ENCODE measurements around the gene A1CF.

GRCh38 chr10:50857579-50857978 lies 27.8 kb downstream of the A1CF start:
- TF ChIP-seq EZH2 (IDR thresholded peaks at IDR 0.05; ENCODE audit: insufficient read depth, low read length): no peak
- TF ChIP-seq, protein P1, sequence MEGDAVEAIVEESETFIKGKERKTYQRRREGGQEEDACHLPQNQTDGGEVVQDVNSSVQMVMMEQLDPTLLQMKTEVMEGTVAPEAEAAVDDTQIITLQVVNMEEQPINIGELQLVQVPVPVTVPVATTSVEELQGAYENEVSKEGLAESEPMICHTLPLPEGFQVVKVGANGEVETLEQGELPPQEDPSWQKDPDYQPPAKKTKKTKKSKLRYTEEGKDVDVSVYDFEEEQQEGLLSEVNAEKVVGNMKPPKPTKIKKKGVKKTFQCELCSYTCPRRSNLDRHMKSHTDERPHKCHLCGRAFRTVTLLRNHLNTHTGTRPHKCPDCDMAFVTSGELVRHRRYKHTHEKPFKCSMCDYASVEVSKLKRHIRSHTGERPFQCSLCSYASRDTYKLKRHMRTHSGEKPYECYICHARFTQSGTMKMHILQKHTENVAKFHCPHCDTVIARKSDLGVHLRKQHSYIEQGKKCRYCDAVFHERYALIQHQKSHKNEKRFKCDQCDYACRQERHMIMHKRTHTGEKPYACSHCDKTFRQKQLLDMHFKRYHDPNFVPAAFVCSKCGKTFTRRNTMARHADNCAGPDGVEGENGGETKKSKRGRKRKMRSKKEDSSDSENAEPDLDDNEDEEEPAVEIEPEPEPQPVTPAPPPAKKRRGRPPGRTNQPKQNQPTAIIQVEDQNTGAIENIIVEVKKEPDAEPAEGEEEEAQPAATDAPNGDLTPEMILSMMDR (IDR thresholded peaks at IDR 0.05; ENCODE audit: insufficient read depth, low read depth, low read length): no peak

All from astrocyte (in vitro differentiated cells and primary cell).